A549 treated with ZK216348 at 1 μM for 4 hours (cell line): ENCODE results near the gene RAB3GAP1. TPM values are rescaled to one million over a fixed set of nuclear protein-coding genes. Genes with fewer than 3 reads are reported as not detected.

Experiments
- total RNA-seq: library from RNA; stranded (reverse); fragments of 200-300 nt; extraction: Qiagen RNA extraction; gene quantifications from 5 replicates; pipeline ENCODE4 v1.2.3, GENCODE V29; 2022; ENCODE audit warnings: low read depth

Gene RAB3GAP1
- 23.4 to 39.4 TPM (median 27.1 TPM) in 5 replicates for total RNA-seq

DNA sequence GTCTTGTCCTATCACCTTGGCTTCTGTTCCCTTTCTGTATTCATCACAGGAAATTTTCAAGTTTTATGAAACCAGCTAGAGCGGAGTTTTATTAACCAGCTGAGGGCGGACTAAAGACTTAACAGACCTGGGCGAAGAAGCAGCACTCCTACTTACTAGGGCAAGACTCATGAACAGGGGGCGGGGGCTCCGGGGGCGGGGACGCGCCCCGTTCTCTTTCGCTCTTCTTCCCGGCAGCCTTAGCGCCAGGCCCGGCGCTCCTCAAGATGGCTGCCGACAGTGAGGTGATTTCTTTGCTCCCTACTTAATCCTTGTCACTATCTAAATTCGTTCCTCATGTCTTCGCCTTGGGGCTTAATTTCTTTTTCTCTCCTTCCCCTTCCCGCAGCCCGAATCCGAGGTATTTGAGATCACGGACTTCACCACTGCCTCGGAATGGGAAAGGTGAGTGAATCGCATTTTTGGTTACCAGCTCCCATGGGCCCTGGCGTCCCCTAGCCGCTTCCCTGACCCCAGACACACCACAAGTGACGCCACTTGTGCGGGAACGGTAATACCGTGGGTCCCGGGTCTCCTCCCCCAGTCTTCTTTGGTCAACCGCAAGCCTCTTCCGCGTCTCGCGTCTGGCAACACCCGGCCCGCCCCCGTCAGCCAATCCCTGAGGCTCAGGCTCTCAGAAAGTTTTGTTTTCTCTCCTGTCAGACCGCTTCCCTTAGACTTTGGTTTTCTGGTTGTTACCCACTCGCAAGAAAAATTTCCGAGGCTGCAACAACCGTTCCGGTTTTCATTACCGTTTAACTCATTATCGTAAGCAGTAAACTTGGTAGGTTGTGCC, at the start of gene RAB3GAP1:
RAB3GAP1 (plus strand) TSS at position 251 of the 835 bp plus-strand sequence; CDS start at position 267, 16 bp downstream.

DNA sequence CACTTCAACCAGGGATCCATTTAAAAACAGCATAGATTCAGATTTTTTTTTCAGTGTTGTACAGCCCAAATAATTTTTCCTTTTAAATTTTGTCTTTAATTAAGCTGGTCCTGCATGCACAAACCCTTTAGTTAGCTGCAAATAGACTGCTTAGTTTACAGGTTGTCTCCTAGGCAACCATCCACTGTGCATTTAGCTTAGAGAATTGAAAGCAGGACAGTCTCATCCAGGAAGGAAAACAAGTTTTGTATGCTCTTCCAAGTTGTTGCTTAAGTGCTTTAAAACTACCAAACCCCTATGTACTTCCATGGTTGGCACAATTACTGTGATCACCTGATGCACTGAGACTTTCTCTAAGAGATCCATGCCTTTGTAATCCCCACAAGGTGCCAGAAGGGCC, 4.8 kb upstream of the RAB3GAP1 start, which contains the start of gene MAP3K19:
MAP3K19 (minus strand) TSS at position 148 of the 400 bp plus-strand sequence. CDS start 22,800 bp downstream, outside the sequence.

Other genes with a start within 250 kb of the RAB3GAP1 start
- not detected in 5 replicates for gene ACMSD, start 213.7 kb upstream of the RAB3GAP1 start, total RNA-seq
- 7.2 to 11.3 TPM (median 9.8 TPM) in 5 replicates for gene CCNT2, start 133.5 kb upstream of the RAB3GAP1 start, total RNA-seq
- not detected in 5 replicates for gene MAP3K19, start 4.8 kb upstream of the RAB3GAP1 start, total RNA-seq